Thoracic aorta (tissue), 2 donors: ENCODE measurements around the gene CAMSAP1. TPM values are rescaled to one million over a fixed set of nuclear protein-coding genes. Genes with fewer than 3 reads are reported as not detected.

Source experiments
- ATAC-seq: fragments of 150-250 bp; one replicate; pipeline ENCODE4 v1.8.0; 2017; ENCODE audit warnings: low read depth; ENCODE audit not compliant: insufficient number of reproducible peaks, low FRiP score
- DNase-seq: peaks from one replicate; pipeline ENCODE4 v3.0.0-alpha.2; 2020; ENCODE audit warnings: low spot score
- H3K27ac ChIP-seq, 2 donors: fragments of 200-600 bp; sonication (generic); 1 replicate in 1 of 2; 2 replicates in 1 of 2; pipeline ENCODE4 v1.5.1; 2016; ENCODE audit warnings: mild to moderate bottlenecking in 2 of 2, moderate library complexity in 2 of 2
- H3K27me3 ChIP-seq: fragments of 200-600 bp; sonication (generic); replicated peaks from 2 replicates; pipeline ENCODE4 v1.6.0; 2016; ENCODE audit warnings: mild to moderate bottlenecking; ENCODE audit not compliant: insufficient read depth
- H3K36me3 ChIP-seq: fragments of 200-600 bp; sonication (generic); one replicate; pipeline ENCODE4 v1.5.1; 2016
- H3K4me1 ChIP-seq, 2 donors: fragments of 200-600 bp; sonication (generic); 1 replicate in 1 of 2; 2 replicates in 1 of 2; pipeline versions ENCODE4 v1.5.1 to v1.6.0; 2016; ENCODE audit warnings: low read depth in 2 of 2, mild to moderate bottlenecking in 1 of 2; ENCODE audit not compliant: control insufficient read depth in 1 of 2
- H3K4me3 ChIP-seq: fragments of 200-600 bp; sonication (generic); 2 replicates; pipeline ENCODE4 v1.5.1; 2016; ENCODE audit warnings: mild to moderate bottlenecking
- H3K9me3 ChIP-seq: fragments of 200-600 bp; sonication (generic); 2 replicates; pipeline ENCODE4 v1.5.1; 2016
- CTCF ChIP-seq: fragments of 200-600 bp; sonication (generic); IDR thresholded peaks from one replicate; pipeline ENCODE4 v1.5.1; 2019; ENCODE audit warnings: antibody characterized with exemption
- total RNA-seq, 2 donors: library from RNA; depleted of rRNA; stranded (reverse); fragments of >200 nt; gene quantifications; one replicate each; pipeline versions ENCODE4 v1.1.0 to v1.2.3, GENCODE V29; 2016

The CAMSAP1 gene
- total RNA-seq, 2 donors from 2014 or later, result 19.1 to 20.2 TPM

GRCh38 chr9:135791431-135792267, 115.7 kb downstream of the CAMSAP1 start:
- H3K27ac ChIP-seq, result no peak overlapping the region
- ATAC-seq, result no peak
- H3K4me3 ChIP-seq, result no peak overlapping the region
- no peaks in the 10 kb centered on the region for H3K4me1 ChIP-seq
- no peaks in the 10 kb centered on the region for H3K36me3 ChIP-seq
- no peaks in the 10 kb centered on the region for H3K9me3 ChIP-seq
- DNase-seq, result no peak
- no peaks in the 10 kb centered on the region for H3K27me3 ChIP-seq
- no peak for TF ChIP-seq CTCF

GRCh38 chr9:135790850-135791249, 116.5 kb downstream of the CAMSAP1 start:
- Histone ChIP-seq H3K4me1 (no peaks in the 10 kb centered on the region), H3K27ac (no peak overlapping the region), H3K36me3 (no peaks in the 10 kb centered on the region), H3K4me3 (no peak overlapping the region), H3K27me3 (no peaks in the 10 kb centered on the region), H3K9me3 (no peaks in the 10 kb centered on the region)
- ATAC-seq (no peak), DNase-seq (no peak)
- no peak for TF ChIP-seq CTCF

GRCh38 chr9:135790356-135790755, 117.0 kb downstream of the CAMSAP1 start:
- no peak for DNase-seq
- H3K27me3 ChIP-seq, result no peaks in the 10 kb centered on the region
- H3K27ac ChIP-seq, result no peak overlapping the region
- no peak overlapping the region for H3K4me3 ChIP-seq
- ATAC-seq, result no peak
- no peaks in the 10 kb centered on the region for H3K9me3 ChIP-seq
- no peaks in the 10 kb centered on the region for H3K4me1 ChIP-seq
- no peaks in the 10 kb centered on the region for H3K36me3 ChIP-seq
- TF ChIP-seq CTCF, result no peak

- no peaks in the 10 kb centered on the region for H3K36me3 ChIP-seq
- DNase-seq (no peak), ATAC-seq (no peak)
- no peak overlapping the region for H3K4me3 ChIP-seq
- H3K27me3 ChIP-seq, result no peaks in the 10 kb centered on the region
- TF ChIP-seq CTCF, result no peak
- H3K27ac ChIP-seq, result no peak overlapping the region
- no peaks in the 10 kb centered on the region for H3K9me3 ChIP-seq
- H3K4me1 ChIP-seq, result no peaks in the 10 kb centered on the region
These were observed 117.5 kb downstream of the CAMSAP1 start for GRCh38 chr9:135789838-135790291.

GRCh38 chr9:135788576-135789300, 118.6 kb downstream of the CAMSAP1 start:
- no peaks in the 10 kb centered on the region for H3K27me3 ChIP-seq
- TF ChIP-seq CTCF, result no peak
- DNase-seq (no peak), ATAC-seq (no peak)
- no peak overlapping the region for H3K4me3 ChIP-seq
- no peaks in the 10 kb centered on the region for H3K9me3 ChIP-seq
- H3K36me3 ChIP-seq, result no peaks in the 10 kb centered on the region
- no peak overlapping the region for H3K27ac ChIP-seq
- no peaks in the 10 kb centered on the region for H3K4me1 ChIP-seq
